Pulmonary artery endothelial cell (primary cell): ENCODE results near the gene DZIP1L. TPM values are rescaled to one million over a fixed set of nuclear protein-coding genes. Genes with fewer than 3 reads are reported as not detected.

Experiments used
- DNase-seq: peaks from one replicate; pipeline ENCODE4 v3.0.0-alpha.2; 2011; ENCODE audit warnings: low read depth, low spot score
- total RNA-seq: library from RNA; depleted of rRNA; stranded (reverse); fragments of >200 nt; gene quantifications from 2 replicates; pipeline ENCODE4 v1.2.3, GENCODE V29; 2014

Gene DZIP1L
- total RNA-seq, 1 donor from 2014 or later: 9.6 TPM

DNA sequence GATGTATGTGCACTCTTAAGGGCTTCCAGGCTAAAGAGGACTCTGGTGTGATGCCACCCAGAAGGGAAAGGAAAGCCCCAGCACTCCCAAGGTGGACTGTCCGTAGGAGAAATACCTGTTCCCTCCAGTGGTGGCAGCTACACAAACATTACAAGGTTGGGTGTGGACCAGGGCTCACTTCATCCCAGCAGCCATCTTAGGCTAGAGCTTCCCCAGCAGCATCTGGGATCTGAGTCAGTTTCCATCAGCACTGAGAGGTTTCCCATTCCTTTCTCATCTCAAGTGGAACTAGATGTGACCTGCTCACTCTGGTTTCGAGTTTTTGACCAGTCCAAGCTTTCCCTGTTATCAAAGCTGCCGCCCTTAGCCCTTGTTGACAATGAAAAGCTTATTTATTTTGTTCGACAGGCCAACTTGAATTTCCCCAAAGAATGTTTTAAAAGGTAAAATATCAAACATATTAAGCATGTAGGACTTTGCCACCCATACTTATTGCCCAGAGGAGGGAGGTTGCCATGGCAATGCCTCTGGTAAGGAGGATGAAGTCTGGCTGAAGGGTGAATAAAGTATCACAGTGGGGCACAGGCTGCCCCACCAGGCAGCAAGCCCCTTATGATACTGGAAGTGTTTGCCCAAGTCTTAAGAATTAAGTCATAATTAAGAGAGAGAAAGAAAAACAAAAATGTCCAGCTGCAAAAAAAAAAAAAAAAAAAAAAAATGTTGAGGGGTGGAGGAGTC, 76.5 kb downstream of the DZIP1L start:
- DNase-seq: no peak

DNA sequence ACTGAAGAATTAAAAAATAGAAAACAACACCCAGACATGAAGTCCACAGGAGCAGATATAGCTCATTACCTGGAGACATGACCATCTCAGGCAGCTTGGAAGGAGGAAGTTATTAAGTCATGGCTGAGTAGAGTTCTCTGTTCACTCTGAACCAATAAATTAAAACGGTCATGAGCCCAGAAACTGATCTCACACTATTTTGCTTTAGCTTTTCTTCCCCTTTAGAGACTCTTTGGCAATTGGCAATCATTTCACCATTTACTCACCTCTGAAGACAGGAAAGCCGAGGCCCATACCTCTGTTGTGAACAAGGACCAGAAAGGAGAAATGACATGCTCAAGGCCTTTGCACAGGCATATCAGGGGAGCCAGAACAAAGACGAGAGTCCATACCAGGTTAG, 78.8 kb downstream of the DZIP1L start:
- DNase-seq: no peak

DNA sequence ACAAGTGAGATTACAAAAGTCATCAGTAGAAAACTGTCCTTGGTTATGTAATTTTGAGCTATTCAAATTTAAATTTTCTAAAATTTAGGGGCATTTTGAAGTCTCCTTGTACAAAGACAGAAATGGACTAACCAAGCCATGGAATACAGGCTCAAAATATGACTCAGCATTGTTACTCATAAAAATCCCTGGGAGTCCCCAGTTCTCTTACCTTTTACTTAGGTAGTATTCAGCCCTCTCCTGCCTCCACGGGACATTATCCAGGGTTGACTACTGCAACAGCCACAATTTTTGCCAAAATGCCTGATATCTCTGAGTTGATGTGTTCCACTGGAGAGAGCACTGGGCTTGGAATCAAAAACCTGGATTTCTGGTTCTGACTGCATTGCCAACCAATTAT, 80.5 kb downstream of the DZIP1L start:
- DNase-seq: no peak

DNA sequence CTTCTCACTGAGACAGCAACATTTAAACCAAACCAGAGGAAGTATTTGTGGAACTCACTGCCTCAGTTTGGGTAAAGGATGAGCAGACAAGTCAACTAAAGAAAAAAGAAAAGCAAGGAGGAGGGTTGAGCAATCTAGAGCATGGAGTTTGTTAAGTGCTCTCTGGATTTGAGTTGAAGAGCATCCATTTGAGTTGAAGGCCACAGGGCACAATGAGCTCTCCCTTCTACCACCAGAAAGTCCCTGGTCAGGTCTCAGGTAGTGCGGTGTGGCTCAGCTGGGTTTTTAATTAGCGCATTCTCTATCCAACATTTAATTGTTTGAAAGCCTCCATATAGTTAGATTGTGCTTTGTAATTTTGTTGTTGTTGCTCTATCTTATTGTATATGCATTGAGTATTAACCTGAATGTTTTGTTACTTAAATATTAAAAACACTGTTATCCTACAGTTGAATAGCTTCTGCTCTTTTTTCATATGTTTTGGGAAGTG, 82.2 kb downstream of the DZIP1L start:
- DNase-seq: no peak

DNA sequence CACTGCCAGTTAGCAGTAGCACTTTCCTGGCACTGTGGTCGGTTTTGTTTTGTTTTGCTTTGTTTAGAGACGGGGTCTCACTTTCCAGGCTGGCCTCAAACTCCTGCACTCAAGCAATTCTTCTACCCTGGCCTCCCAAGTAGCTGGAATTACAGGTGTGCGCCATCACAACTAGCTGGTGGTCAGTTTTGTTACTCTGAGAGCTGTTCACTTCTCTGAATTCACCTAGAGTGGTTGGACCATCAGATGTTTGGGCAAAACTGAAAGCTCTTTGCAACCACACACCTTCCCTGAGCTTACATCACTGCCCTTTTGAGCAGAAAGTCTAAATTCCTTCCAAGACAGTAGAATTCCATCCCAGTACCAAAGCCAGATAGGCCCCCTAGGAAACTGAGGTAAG, 82.8 kb downstream of the DZIP1L start:
- no peak for DNase-seq

DNA sequence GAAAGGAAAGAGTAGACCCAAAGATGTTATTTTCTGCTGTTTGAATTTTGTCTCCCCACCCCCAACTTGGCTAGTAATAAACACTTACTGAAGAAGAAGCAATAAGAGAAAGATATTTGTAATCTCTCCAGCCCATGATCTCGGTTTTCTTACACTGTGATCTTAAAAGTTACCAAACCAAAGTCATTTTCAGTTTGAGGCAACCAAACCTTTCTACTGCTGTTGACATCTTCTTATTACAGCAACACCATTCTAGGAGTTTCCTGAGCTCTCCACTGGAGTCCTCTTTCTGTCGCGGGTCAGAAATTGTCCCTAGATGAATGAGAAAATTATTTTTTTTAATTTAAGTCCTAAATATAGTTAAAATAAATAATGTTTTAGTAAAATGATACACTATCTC, 83.9 kb downstream of the DZIP1L start:
- DNase-seq: no peak

DNA sequence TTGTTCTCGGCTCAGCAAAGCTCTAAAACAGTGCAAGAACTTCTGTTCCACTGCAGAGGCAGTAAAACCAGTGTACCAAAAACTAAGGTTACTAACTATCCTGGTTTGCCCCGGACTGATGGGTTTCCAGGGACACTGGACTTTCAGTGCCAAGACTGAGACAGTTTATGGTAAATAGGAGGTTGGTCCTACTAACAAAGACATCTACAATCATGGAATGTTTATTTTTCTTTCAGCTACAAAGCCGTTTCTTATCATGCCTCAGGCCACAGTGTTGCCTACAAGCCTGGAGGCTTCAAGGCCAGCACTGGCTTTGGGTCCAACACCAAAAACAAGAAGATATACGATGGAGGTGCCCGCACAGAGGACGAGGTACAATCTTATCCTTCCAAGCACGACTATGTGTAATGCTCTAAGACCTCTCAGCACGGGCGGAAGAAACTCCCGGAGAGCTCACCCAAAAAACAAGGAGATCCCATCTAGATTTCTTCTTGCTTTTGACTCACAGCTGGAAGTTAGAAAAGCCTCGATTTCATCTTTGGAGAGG, 84.6 kb downstream of the DZIP1L start:
- DNase-seq: no peak

DNA sequence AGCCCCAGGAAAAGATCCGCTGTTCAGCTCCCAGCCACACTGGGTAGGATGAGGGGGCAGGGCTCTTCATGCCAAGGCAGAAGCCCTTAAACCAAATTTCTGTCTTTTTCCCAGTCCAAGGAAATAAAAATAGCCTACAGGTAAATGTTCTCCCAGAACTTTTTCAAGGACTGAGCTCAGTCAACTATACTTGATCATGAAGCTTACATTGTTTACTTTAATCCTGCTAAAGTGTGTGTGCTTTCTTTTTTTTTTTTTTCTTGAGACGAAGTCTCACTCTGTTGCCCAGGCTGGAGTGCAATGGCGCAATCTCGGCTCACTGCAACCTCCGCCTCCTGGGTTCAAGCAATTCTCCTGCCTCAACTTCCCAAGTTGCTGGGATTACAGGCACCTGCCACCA, 87.6 kb downstream of the DZIP1L start:
- DNase-seq: no peak

DNA sequence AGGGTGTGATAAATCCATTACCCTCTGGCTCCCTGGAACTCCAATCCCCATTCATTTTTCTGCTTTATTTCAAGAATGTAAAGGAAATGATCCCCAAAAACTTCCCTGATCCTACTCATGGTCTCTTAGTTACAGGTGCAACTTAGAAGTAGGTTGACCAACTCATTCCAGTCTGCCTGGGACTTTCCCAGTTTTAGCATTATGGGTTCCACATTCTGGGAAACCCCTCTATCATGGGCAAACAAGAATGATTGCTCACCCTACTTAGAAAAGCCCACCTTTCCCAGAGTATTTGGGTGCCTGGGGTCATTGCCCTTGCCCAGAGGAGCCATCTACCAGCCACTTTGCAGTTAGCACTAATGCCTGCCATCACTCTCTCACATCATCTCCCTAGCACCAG, 89.9 kb downstream of the DZIP1L start:
- no peak for DNase-seq

DNA sequence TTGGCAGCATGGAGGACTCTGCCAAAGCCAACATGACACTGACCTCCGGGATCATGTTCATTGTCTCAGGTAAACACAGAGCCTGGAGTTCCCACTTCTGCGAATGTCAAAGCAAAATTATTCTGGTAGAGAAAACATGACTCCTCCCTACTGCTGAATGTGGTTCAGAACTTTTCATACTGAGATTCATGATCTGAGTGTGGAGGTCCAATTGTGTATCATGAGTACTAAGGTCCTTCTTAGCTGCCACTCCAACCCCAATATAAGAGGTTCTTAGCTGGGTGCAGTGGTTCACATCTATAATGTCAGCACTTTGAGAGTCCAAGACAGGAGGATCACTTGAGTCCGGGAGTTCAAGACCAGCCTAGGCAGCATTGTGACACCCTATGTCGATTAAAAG, 91.7 kb downstream of the DZIP1L start:
- no peak for DNase-seq

DNA sequence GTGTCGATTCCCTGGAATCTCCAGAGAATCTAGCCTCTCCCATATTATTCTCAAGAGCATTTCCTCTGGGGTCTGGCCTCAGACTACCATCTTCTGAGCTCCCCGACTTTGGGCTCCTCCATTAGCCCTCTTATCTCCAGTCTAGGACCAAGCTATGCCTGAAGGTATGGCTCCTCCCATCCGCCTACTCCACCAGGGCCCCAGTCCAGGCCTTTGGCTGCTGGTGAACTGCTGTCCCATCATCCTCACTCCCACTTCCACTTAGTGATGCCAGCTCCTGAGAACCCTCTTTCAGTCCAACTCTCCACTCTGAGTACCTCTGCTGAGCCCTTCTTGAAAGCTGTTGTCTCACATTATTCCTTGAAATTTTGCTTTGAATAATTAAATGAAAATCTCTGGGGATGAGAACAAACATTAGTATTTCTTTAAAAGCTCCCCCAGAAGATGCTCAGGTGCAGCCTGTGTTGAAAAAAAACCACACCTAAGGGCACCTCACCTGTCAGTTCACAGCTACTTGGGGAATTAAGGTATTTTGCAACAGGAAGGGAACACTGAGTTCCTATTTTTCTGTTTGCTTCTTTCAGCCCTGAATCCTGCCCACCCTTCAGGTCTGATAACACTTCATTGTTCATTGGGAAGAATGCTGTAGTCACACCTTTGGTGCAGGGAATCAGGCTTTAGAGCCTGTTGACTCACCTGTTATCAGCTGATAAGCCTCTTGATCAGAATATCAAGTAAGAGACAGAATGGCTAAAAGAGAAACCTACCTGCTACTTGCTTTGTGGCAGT, 95.9 kb downstream of the DZIP1L start:
- DNase-seq: no peak

DNA sequence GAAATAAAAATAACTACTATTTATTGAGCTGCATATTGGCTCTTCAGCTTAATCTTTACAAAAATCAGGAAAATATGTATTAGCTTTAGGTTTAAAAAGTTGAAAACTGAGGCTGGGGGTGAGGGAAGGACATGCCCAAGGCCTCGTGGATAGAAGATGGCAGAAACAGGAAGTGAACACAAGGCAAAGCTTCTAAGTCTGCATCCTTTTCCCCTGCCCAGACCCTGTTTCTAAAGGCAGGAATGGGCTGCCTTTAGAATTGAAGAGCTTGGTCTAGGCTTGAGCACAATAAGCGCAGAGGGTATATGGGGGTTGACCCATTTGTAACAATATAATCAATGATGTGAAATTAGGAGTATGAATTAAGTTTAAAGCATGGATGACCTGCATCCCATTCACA, 99.3 kb downstream of the DZIP1L start:
- DNase-seq: no peak

DNA sequence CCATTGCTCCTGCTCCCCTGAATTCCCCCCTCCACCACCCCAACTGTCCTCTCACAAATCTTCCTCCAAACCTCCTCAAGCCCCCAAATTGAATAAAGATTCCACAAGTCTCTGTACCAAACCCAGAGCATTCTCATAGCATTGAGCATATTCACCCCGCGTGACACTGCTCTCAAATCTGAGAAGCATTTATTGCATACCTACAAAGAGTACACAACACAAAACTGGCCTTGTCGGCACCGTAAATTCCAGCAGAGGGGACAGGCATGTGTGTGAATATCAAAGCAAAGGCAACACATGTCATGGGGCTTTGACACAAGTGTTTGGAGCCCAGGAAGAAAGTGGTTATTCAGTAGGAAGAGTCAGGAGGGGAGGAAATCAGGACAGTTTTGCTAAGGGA, 102.9 kb downstream of the DZIP1L start:
- DNase-seq: no peak

Other genes with a start within 250 kb of the DZIP1L start
- gene CLDN18, start 105.4 kb downstream of the DZIP1L start, total RNA-seq: not detected in 2 replicates
- gene A4GNT, start 16.8 kb upstream of the DZIP1L start, total RNA-seq: not detected in 2 replicates
- 17.9 and 19.5 TPM in 2 replicates for gene DBR1, start 59.3 kb upstream of the DZIP1L start, total RNA-seq
- 50.5 and 68.1 TPM in 2 replicates for gene ARMC8, start 71.7 kb upstream of the DZIP1L start, total RNA-seq
- gene NME9, start 214.2 kb upstream of the DZIP1L start, total RNA-seq: not detected in 2 replicates
- gene MRAS, start 233.0 kb upstream of the DZIP1L start, total RNA-seq: 7.7 and 13.3 TPM in 2 replicates